K562 (cell line): Measurements from ENCODE around the gene PPM1H.

Source experiments
- ATF2 ChIP-seq: sonication (generic); formaldehyde crosslinking; IDR thresholded peaks from 2 replicates; pipeline ENCODE4 v1.8.1; 2022; ENCODE audit warnings: missing genetic modification reagents
- JUNB ChIP-seq: fragments of 450-650 bp; formaldehyde crosslinking; conservative IDR thresholded peaks from 2 replicates; pipeline ENCODE4 v1.4.0; 2020; ENCODE audit warnings: mild to moderate bottlenecking
- MGA ChIP-seq: fragments of 450-650 bp; IDR thresholded peaks from 2 replicates; pipeline ENCODE4 v1.6.1; 2016; ENCODE audit warnings: mild to moderate bottlenecking, moderate library complexity
- NR0B1 ChIP-seq: fragments of 450-650 bp; IDR thresholded peaks from one replicate; pipeline ENCODE4 v1.6.1; 2018; ENCODE audit warnings: mild to moderate bottlenecking, moderate library complexity; ENCODE audit not compliant: partially characterized antibody
- SRSF3 ChIP-seq: fragments of 200-400 bp; formaldehyde crosslinking; IDR thresholded peaks from 2 replicates; pipeline ENCODE4 v1.6.1; 2016; ENCODE audit warnings: mild to moderate bottlenecking, low read length, moderate library complexity; ENCODE audit not compliant: insufficient read depth
- TRIM28 ChIP-seq: fragments of 450-650 bp; IDR thresholded peaks from 2 replicates; pipeline ENCODE4 v1.6.1; 2017
- ZNF239 ChIP-seq: fragments of 250-450 bp; sonication (Bioruptor Pico); IDR thresholded peaks from 2 replicates; pipeline ENCODE4 v1.4.0; 2020; ENCODE audit warnings: mild to moderate bottlenecking
- TF ChIP-seq, protein P1 (sequence below): fragments of 450-650 bp; IDR thresholded peaks from 2 replicates; pipeline ENCODE4 v1.6.1; 2016; ENCODE audit warnings: missing biosample characterization, missing genetic modification characterization
- TF ChIP-seq, protein P2 (sequence below): sonication (generic); formaldehyde crosslinking; IDR thresholded peaks from 2 replicates; pipeline ENCODE4 v1.8.1; 2023; ENCODE audit warnings: mild to moderate bottlenecking, missing genetic modification reagents

- TF ChIP-seq, protein P1, sequence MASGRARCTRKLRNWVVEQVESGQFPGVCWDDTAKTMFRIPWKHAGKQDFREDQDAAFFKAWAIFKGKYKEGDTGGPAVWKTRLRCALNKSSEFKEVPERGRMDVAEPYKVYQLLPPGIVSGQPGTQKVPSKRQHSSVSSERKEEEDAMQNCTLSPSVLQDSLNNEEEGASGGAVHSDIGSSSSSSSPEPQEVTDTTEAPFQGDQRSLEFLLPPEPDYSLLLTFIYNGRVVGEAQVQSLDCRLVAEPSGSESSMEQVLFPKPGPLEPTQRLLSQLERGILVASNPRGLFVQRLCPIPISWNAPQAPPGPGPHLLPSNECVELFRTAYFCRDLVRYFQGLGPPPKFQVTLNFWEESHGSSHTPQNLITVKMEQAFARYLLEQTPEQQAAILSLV, result no peak
- TF ChIP-seq NR0B1 (no peak), TRIM28 (no peak), SRSF3 (no peak), JUNB (no peak), MGA (no peak), ATF2 (no peak), ZNF239 (no peak)
- TF ChIP-seq, protein P2, sequence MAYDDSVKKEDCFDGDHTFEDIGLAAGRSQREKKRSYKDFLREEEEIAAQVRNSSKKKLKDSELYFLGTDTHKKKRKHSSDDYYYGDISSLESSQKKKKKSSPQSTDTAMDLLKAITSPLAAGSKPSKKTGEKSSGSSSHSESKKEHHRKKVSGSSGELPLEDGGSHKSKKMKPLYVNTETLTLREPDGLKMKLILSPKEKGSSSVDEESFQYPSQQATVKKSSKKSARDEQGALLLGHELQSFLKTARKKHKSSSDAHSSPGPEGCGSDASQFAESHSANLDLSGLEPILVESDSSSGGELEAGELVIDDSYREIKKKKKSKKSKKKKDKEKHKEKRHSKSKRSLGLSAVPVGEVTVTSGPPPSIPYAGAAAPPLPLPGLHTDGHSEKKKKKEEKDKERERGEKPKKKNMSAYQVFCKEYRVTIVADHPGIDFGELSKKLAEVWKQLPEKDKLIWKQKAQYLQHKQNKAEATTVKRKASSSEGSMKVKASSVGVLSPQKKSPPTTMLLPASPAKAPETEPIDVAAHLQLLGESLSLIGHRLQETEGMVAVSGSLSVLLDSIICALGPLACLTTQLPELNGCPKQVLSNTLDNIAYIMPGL (CRISPR knock-in tag), result no peak
Observed at GRCh38 chr12:62681306-62681705, 253.6 kb downstream of the PPM1H start.
